Muscle of leg (tissue), 11 donors: ENCODE data around the gene COL4A2. TPM values are rescaled to one million over a fixed set of nuclear protein-coding genes. Genes with fewer than 3 reads are reported as not detected.

Experiments used
- DNase-seq: peaks from one replicate; pipeline ENCODE4 v3.0.0; 2013
- H3K27ac ChIP-seq: one replicate; pipeline ENCODE4 v1.5.1; 2013; ENCODE audit warnings: mild to moderate bottlenecking, low read length, control low read depth
- H3K27me3 ChIP-seq: one replicate; pipeline ENCODE4 v1.6.1; 2013; ENCODE audit warnings: low read length; ENCODE audit not compliant: control insufficient read depth, insufficient read depth
- H3K36me3 ChIP-seq: one replicate; pipeline ENCODE4 v1.6.1; 2013; ENCODE audit warnings: low read length; ENCODE audit not compliant: control insufficient read depth, insufficient read depth
- H3K4me1 ChIP-seq: one replicate; pipeline ENCODE4 v1.6.1; 2013; ENCODE audit warnings: low read length; ENCODE audit not compliant: control insufficient read depth, insufficient read depth
- H3K4me3 ChIP-seq: one replicate; pipeline ENCODE4 v1.5.1; 2013; ENCODE audit warnings: low read length, control low read depth
- H3K9me3 ChIP-seq: replicated peaks from 2 replicates; pipeline ENCODE4 v1.6.1; 2013; ENCODE audit warnings: low read depth, low read length; ENCODE audit not compliant: control insufficient read depth
- WGBS: methylation state at CpG from one replicate; pipeline ENCODE4 v1.1.5; 2013; ENCODE audit warnings: missing lambda C conversion rate; ENCODE audit not compliant: insufficient coverage; 5-methylcytosine and 5-hydroxymethylcytosine counted together
- polyA plus RNA-seq, 8 donors: library from polyadenylated mRNA; unstranded; fragments of 120-200 nt; gene quantifications; one replicate each; pipeline versions ENCODE4 v1.2.1 to v1.2.3, GENCODE V29; 2013; ENCODE audit warnings: inconsistent platforms in 1 of 8, low replicate concordance in 1 of 8; ENCODE audit not compliant: insufficient read length in 8 of 8, insufficient read depth in 1 of 8
- total RNA-seq: library from RNA; stranded (reverse); fragments of 120-200 nt; gene quantifications from one replicate; pipeline ENCODE4 v1.2.4, GENCODE V29; 2013

The COL4A2 gene
- total and polyA plus RNA-seq, 9 donors: 429 to 712 (median 555) TPM

DNA sequence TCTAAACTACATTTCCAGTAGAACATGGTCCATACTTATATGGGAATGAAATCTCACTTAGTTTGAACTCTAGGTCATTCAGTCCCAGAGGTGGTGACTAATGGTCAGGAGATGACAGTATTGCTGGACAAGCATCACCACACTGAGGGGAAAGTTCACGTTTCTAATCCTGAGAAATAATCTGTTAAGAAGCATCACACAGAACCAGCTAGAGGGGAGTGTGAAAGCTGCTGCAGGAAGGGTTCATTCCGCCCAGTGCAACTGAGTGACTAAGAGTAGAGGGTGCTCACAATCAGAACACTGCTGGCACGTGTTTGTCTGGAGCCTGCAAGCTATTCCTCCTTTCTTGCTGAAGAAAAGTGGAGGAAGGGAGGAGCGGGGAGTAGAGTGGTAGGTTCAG lies 2.8 kb upstream of the COL4A2 start:
- Histone ChIP-seq H3K27ac (peak overlapping the region; percentile 93), H3K36me3 (peaks cover 12% of the 10 kb centered on the region), H3K27me3 (no peaks in the 10 kb centered on the region), H3K4me1 (peaks cover 35% of the 10 kb centered on the region), H3K4me3 (peak overlapping the region; percentile 88), H3K9me3 (no peaks in the 10 kb centered on the region)
- WGBS: 50% methylated on average over 1 of the region's 4 CpGs
- peak; percentile 63 for DNase-seq

DNA sequence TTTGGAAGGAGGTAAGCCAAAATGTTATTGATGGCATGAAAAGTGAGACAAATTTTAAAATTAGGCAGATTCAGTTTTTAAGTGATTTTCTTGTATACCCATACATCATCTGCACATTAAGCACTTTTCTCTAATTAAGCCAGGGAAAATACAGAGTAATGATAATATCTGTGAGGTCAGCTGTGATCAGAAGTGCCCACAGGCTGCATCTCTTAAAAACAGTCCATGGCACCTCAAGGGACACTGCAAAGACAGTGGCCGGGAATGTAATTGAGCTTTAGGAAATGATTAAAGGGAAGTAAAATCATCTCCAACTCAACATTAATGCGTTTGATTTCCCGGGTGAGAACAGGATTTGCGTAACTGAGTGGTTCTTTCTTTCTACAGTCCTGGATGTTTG lies 2.1 kb upstream of the COL4A2 start:
- Histone ChIP-seq H3K4me3 (peak overlapping the region; percentile 88), H3K27me3 (no peaks in the 10 kb centered on the region), H3K4me1 (peaks cover 39% of the 10 kb centered on the region), H3K27ac (peak overlapping the region; percentile 93), H3K9me3 (no peaks in the 10 kb centered on the region), H3K36me3 (peaks cover 18% of the 10 kb centered on the region)
- WGBS: 73% methylated on average over 3 of the region's 4 CpGs
- no peak for DNase-seq

- Histone ChIP-seq H3K4me3 (peak overlapping the region; percentile 88), H3K36me3 (peaks cover 22% of the 10 kb centered on the region), H3K4me1 (peaks cover 42% of the 10 kb centered on the region), H3K9me3 (no peaks in the 10 kb centered on the region), H3K27ac (peak overlapping the region; percentile 93), H3K27me3 (no peaks in the 10 kb centered on the region)
- WGBS: no CpG with 5 or more reads among the region's 2 CpGs
- DNase-seq: no peak
These were observed 1.5 kb upstream of the COL4A2 start for GRCh38 chr13:110305544-110305943.

DNA sequence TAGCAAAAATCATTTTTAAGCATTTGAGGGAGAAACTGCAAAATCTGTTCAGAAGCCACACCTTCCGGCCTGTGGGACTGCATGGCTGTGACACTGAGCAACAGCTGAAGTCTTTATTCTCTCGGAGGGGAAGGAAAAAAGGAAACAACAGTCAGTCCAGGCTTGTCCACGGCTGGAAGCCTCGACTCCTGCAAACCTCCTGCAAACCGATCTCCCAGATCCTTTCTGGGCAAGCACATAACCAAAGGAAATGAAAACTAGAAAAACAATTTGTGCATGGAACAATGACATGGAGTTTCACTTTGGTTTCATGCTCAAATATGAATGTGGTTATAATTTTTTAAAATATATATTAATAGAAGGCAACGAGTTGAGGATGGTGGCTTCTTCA lies 1.1 kb upstream of the COL4A2 start:
- WGBS: 14% methylated on average over 1 of the region's 6 CpGs
- Histone ChIP-seq H3K4me1 (peaks cover 46% of the 10 kb centered on the region), H3K27me3 (no peaks in the 10 kb centered on the region), H3K36me3 (peaks cover 26% of the 10 kb centered on the region), H3K4me3 (peak overlapping the region; percentile 88), H3K9me3 (no peaks in the 10 kb centered on the region), H3K27ac (peak overlapping the region; percentile 93)
- peak; percentile 84 for DNase-seq

GRCh38 chr13:110306340-110306959 lies 634 bp upstream of the COL4A2 start:
- H3K4me1 ChIP-seq: peaks cover 46% of the 10 kb centered on the region
- peaks cover 28% of the 10 kb centered on the region for H3K36me3 ChIP-seq
- no peaks in the 10 kb centered on the region for H3K9me3 ChIP-seq
- no peaks in the 10 kb centered on the region for H3K27me3 ChIP-seq
- WGBS: under 1% methylated on average over 52 of the region's 53 CpGs
- H3K4me3 ChIP-seq: peak overlapping the region; percentile 88
- DNase-seq: peak; percentile 83
- H3K27ac ChIP-seq: peak overlapping the region; percentile 93

DNA sequence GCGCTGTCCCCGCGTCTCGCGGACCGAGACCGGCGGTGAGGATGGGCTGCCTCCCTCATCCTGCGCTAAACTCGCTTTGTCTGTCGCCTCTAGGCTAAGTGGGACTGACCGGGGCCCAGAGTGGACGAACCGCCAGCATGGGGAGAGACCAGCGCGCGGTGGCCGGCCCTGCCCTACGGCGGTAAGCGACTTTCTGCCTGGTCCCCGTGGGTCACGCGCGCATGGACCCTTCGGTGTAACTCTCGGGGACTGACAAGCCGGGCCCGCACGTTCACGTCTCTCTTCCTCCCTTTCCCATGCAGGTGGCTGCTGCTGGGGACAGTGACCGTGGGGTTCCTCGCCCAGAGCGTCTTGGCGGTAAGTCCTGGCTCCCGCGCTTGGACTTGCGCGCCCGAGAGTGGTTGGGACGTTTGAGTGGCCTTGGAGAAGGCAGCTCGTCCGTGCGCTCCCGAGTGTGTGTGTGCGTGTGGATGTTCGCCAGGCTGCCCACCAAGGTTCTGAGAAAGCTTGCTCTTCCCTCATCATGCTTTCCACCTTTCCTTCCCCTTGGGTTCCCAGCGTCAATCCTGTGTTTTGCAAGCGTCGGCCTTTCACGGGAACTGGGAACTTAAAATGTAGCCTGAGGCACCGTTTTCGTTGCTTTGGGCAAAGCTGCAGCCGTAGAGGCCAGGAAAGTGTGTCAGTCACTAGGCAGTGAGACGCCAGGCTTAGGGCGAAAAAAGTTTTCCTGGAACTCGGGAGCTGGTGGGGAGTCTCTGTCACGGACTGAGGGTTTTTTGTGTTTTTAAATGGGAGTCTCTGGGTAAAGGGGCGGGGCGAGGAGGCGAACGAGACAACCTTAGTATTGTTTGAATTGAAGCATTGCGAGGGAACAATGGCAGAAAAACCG lies 927 bp downstream of the COL4A2 start:
- WGBS: 0% methylated on average over 48 of the region's 64 CpGs
- Histone ChIP-seq H3K4me1 (peaks cover 49% of the 10 kb centered on the region), H3K27me3 (no peaks in the 10 kb centered on the region), H3K4me3 (peak overlapping the region; percentile 88), H3K9me3 (no peaks in the 10 kb centered on the region), H3K27ac (peak overlapping the region; percentile 90), H3K36me3 (peaks cover 36% of the 10 kb centered on the region)
- peak; percentile 85 for DNase-seq

- 3% methylated on average over 27 of the region's 31 CpGs for WGBS
- peak; percentile 61 for DNase-seq
- H3K36me3 ChIP-seq: peaks cover 36% of the 10 kb centered on the region
- H3K4me3 ChIP-seq: peak overlapping the region; percentile 88
- H3K4me1 ChIP-seq: peaks cover 46% of the 10 kb centered on the region
- H3K27ac ChIP-seq: peak overlapping the region; percentile 90
- H3K27me3 ChIP-seq: no peaks in the 10 kb centered on the region
- no peaks in the 10 kb centered on the region for H3K9me3 ChIP-seq
These were observed 1.7 kb downstream of the COL4A2 start for GRCh38 chr13:110308656-110309359.

- Histone ChIP-seq H3K27me3 (no peaks in the 10 kb centered on the region), H3K4me3 (peak overlapping the region; percentile 88), H3K4me1 (peaks cover 50% of the 10 kb centered on the region), H3K36me3 (peaks cover 45% of the 10 kb centered on the region), H3K27ac (peak overlapping the region; percentile 90), H3K9me3 (no peaks in the 10 kb centered on the region)
- no peak for DNase-seq
- WGBS: 82% methylated on average over 12 of the region's 16 CpGs
These were observed 2.8 kb downstream of the COL4A2 start for GRCh38 chr13:110309661-110310524.

DNA sequence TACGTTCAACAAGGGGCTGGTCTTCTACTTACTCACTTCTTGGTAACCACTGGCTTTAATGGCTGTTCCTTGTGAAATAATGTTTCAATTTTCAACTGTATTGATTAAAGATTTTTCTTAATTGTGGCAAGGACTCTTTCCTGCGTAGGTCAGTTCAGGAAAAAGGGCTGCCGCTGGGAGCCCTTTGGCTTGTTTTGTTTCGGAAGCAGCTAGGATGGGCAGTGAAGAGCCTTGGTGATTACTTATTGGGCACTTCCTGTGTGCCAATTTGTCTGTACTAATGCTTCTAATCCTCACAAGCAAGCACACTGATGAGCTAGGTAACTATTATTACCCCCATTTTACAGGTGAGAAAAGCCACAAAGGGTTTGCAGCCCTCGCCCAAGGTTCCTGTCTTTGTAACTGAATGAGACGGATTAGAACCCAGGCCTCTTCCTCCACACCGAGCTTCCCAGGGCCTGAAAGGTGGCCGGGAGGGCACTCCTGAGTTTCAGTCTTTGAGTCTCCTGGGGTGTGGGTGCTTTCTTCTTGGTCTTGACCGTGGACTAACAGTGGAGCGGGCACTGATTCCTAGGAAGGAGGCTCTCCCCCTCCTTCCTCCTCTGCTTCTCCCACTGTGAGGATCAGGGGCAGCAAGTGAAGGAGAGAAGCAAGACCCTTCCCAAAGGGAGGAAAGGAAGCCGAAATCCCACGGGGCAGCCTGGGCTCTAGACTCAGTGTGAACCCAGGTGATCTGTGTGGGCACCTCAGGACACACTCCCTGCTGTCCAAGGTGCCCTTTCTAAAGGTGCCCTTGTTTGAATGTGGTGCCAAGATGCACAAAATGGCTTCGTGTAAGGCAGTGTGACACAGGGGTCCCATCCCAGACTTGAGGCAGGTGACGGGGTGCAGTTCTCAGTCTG lies 3.7 kb downstream of the COL4A2 start:
- no peaks in the 10 kb centered on the region for H3K27me3 ChIP-seq
- DNase-seq: no peak
- peaks cover 47% of the 10 kb centered on the region for H3K36me3 ChIP-seq
- no peaks in the 10 kb centered on the region for H3K9me3 ChIP-seq
- H3K4me1 ChIP-seq: peaks cover 52% of the 10 kb centered on the region
- peak overlapping the region; percentile 88 for H3K4me3 ChIP-seq
- H3K27ac ChIP-seq: peak overlapping the region; percentile 47
- WGBS: 86% methylated on average over 3 of the region's 14 CpGs
